Activated CD8-positive, alpha-beta memory T cell treated with anti-CD3 and anti-CD28 coated beads, Interleukin-2, amount 10 ng/mL, durations not matched to agents 7 days and 5 days (primary cell): ENCODE data around the gene TMIGD3. TPM values are rescaled to one million over a fixed set of nuclear protein-coding genes. Genes with fewer than 3 reads are reported as not detected.

Experiments
- ATAC-seq: fragments of 150-1000 bp; cut with Tn5 transposase; one replicate; pipeline ENCODE4 v1.10.0; 2021; ENCODE audit warnings: moderate library complexity
- CTCF ChIA-PET: fragments of 350-600 bp; sonication (Branson Sonifier 250); formaldehyde crosslinking; loops from one replicate; lab custom pipeline; 2021; ENCODE audit warnings: antibody characterized with exemption; lab: Charles Lee
- DNase-seq: peaks from one replicate; pipeline ENCODE4 v3.0.0-alpha.2; 2020
- H3K27ac Mint-ChIP-seq: one replicate; pipeline ENCODE4 v1.8.0; 2021; ENCODE audit warnings: mild to moderate bottlenecking, mixed read lengths
- H3K27me3 Mint-ChIP-seq: one replicate; pipeline ENCODE4 v1.8.0; 2021; ENCODE audit warnings: mixed read lengths
- H3K36me3 Mint-ChIP-seq: one replicate; pipeline ENCODE4 v1.8.0; 2021; ENCODE audit warnings: mild to moderate bottlenecking, mixed read lengths
- H3K4me1 Mint-ChIP-seq: one replicate; pipeline ENCODE4 v1.8.0; 2021; ENCODE audit warnings: mixed read lengths
- H3K4me3 Mint-ChIP-seq: one replicate; pipeline ENCODE4 v1.8.0; 2021; ENCODE audit warnings: mild to moderate bottlenecking, moderate library complexity, mixed read lengths
- H3K9me3 Mint-ChIP-seq: one replicate; pipeline ENCODE4 v1.8.0; 2022; ENCODE audit warnings: low read depth, mixed read lengths
- total RNA-seq, 2 experiments: library from RNA; stranded (reverse); gene quantifications; one replicate each; pipeline ENCODE4 v1.2.3, GENCODE V29; 2021

The TMIGD3 gene
- total RNA-seq, 2 experiments from 2014 or later: 0.23 TPM; not detected in 1

DNA sequence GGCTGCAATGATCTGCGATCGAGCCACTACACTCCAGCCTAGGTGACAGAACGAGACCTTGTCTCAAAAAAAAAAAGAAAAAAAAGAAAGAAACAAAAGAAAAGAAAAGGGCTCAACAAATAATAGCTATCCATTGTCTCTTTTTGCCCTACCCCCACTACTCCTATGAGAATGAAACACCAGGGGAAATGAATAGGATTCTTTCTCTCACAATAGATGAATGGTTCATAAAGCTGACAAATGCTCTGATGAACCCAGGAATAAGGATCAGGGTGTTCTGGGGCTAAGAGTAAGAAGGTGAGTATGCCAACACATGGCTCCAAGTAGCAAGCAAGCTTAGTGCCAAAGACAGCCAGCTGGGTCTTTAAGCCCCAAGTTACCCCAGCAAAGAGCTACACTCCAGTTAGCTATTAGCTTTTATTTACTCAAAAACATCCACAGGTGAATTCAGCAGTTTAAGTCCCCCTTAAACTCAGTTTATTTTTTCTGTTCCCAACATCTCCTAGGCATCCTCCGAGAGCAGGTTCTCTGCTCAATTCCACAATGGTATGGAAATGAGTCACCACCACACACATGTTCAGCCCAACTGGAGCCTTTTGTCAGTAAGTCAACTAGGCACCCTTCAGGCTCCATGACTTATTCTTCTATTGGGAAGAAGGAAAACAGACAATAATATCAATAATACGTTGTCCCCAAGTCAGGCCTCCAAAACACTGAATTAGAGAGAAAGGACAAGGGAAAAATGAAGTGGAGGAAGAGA lies 4.2 kb downstream of the TMIGD3 start:
- peaks cover 32% of the 10 kb centered on the region for H3K36me3 Mint-ChIP-seq
- H3K4me3 Mint-ChIP-seq: no peak overlapping the region
- peaks cover 42% of the 10 kb centered on the region for H3K4me1 Mint-ChIP-seq
- H3K27me3 Mint-ChIP-seq: no peaks in the 10 kb centered on the region
- DNase-seq: no peak
- peaks cover 15% of the 10 kb centered on the region for H3K9me3 Mint-ChIP-seq
- H3K27ac Mint-ChIP-seq: no peak overlapping the region
- CTCF ChIA-PET: interaction anchor here (0.9 to 4.5 kb wide), 6 partner anchors 9 to 270 kb away, joined by 3 to 27 read pairs (median 4); no protein-coding TSS in a partner anchor
- ATAC-seq: no peak

DNA sequence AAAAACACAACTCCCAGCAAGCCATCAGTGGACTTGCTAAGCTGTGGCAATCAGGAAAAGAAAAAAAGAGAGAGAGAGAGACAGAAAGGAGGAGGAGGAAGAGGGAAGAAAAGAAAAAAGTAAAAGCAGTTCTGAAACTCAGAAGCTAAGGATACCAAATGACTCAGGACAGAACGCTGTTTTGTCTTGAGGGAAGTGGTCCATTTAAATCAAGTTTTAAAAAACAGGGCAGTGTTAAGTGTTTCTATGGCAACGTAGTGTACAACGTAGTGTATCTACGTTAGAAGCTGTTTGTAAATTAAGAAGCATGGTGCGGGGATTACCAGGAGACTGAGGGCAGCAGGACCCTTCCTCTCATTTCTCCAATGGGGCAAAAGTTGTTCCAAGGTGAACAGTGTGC lies 5.8 kb downstream of the TMIGD3 start:
- Mint-ChIP-seq H3K27me3 (no peaks in the 10 kb centered on the region), H3K4me1 (peaks cover 30% of the 10 kb centered on the region), H3K36me3 (peaks cover 35% of the 10 kb centered on the region), H3K9me3 (peaks cover 16% of the 10 kb centered on the region), H3K4me3 (no peak overlapping the region), H3K27ac (no peak overlapping the region)
- ATAC-seq (no peak), DNase-seq (no peak)
- CTCF ChIA-PET: interaction anchor here (0.9 to 4.5 kb wide), 5 partner anchors 10 to 272 kb away, joined by 3 to 27 read pairs (median 3); no protein-coding TSS in a partner anchor

DNA sequence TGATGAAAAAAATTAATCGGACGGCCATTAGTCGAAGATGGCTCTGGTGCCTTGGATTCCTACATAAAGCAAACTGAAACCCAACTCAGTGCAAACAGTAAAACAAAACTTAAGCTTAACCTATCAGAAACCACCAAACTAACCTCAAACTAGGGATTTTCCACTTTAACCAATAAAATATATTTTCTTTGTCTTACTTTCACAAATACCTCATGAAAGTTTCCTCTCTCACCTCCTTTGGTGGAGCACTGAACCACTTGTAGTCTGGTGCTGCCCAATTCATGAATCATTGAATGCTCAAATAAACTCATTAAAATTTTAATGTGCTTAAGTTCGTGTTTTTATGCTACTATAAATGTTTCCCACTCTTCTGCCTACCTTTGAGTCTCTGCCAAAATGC lies 7.0 kb downstream of the TMIGD3 start:
- no peak for ATAC-seq
- H3K27ac Mint-ChIP-seq: no peak overlapping the region

DNA sequence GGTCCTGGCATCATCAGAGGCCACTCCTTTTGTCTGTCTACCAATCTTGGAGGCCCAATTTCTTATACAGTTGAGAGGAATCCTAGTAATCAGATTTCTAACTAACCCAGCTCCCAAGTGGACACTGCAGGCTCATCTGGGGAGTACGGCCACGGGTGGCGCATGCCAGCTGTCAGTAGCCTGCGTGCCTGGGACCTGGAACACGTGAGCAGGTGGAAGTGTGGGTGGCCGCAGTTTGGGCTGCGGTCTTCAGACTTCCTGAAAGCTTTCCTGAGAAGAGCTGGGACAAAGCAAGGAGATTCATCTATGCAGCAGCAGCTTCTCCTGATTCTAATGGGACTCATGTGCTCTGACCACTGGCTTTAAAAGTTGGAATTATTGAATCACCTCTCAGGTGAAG lies 12.4 kb downstream of the TMIGD3 start:
- no peak for DNase-seq
- Mint-ChIP-seq H3K4me3 (no peak overlapping the region), H3K9me3 (peaks cover 8% of the 10 kb centered on the region), H3K4me1 (peaks cover 3% of the 10 kb centered on the region), H3K27me3 (peaks cover 6% of the 10 kb centered on the region), H3K27ac (no peak overlapping the region), H3K36me3 (peaks cover 16% of the 10 kb centered on the region)
- CTCF ChIA-PET: no interaction called here
- no peak for ATAC-seq

More for the DNA sequence above, 7.0 kb downstream of the TMIGD3 start:
- CTCF ChIA-PET: interaction anchor here (2.2 to 4.5 kb wide), 3 partner anchors 11 to 20 kb away, joined by 8 to 27 read pairs (median 16); no protein-coding TSS in a partner anchor
- Mint-ChIP-seq H3K4me3 (no peak overlapping the region), H3K36me3 (peaks cover 36% of the 10 kb centered on the region), H3K4me1 (peaks cover 30% of the 10 kb centered on the region), H3K27me3 (peaks cover 1% of the 10 kb centered on the region), H3K9me3 (peaks cover 18% of the 10 kb centered on the region)
- no peak for DNase-seq

DNA sequence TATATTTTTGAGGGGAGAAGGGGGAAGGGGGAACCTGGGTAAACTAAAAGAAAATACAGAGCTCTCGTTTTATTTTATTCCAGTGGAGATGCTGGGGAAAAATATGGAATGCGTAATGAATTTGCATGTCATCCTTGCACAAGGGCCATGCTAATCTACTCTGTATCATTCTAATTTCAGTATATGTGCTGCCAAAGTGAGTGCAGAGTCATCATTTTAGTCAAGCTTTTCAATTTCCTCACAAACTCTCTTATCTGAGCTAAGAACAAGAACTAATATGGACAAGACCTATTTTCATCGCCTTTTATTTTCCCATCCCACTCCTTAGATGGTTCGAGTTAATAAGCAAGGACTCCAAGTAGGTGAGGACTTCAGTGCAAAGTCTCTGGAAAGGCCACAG lies 13.2 kb downstream of the TMIGD3 start:
- H3K36me3 Mint-ChIP-seq: peaks cover 12% of the 10 kb centered on the region
- peaks cover 5% of the 10 kb centered on the region for H3K9me3 Mint-ChIP-seq
- DNase-seq (no peak), ATAC-seq (no peak)
- H3K27ac Mint-ChIP-seq: no peak overlapping the region
- H3K4me1 Mint-ChIP-seq: no peaks in the 10 kb centered on the region
- H3K4me3 Mint-ChIP-seq: no peak overlapping the region
- H3K27me3 Mint-ChIP-seq: peaks cover 6% of the 10 kb centered on the region
- CTCF ChIA-PET: no interaction called here

DNA sequence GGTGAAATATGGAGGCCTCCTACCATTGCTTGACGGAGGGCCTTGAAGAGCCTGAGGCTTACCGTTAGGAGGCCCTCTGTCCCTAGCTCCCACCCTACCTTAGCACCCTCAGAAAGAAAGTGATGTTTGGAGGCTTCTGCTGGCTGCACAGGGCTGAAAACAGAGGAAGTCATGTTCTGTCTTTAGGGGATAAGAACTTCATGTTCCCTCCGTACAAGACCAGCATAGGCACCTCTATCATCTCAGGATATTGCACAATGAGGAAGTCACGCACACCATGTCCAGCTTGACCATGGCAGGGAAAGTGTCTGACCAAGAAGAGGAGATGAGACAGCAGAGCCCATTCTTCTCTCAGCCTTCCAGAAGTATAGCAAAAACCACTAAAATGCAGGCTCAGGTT lies 13.8 kb downstream of the TMIGD3 start:
- no peak for ATAC-seq
- Mint-ChIP-seq H3K4me1 (no peaks in the 10 kb centered on the region), H3K27me3 (peaks cover 6% of the 10 kb centered on the region), H3K36me3 (peaks cover 7% of the 10 kb centered on the region), H3K27ac (no peak overlapping the region), H3K9me3 (peaks cover 5% of the 10 kb centered on the region), H3K4me3 (no peak overlapping the region)
- no peak for DNase-seq
- CTCF ChIA-PET: no interaction called here

DNA sequence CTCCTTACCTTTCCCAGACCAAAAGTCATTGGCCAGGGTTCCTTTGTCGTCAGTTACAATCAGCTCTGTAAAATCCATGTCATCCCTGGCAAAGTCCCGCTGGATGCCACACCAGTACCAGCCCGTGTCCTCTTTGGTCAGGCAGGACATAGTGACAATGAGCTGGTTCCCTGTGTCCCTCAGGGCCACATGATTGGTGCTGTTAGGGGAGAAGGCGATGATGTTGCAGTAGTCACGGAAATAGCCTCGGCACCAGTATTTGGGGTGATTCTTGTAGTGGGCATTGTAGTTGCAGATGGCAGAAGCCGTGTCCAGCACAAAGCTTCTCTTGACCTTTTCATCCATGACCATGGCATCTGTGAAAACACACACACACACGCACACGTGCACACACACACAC lies 14.8 kb downstream of the TMIGD3 start:
- DNase-seq (no peak), ATAC-seq (no peak)
- Mint-ChIP-seq H3K4me1 (no peaks in the 10 kb centered on the region), H3K27ac (no peak overlapping the region), H3K4me3 (no peak overlapping the region), H3K27me3 (peaks cover 7% of the 10 kb centered on the region), H3K36me3 (peaks cover 1% of the 10 kb centered on the region), H3K9me3 (peaks cover 2% of the 10 kb centered on the region)
- CTCF ChIA-PET: interaction anchor here (1.1 kb wide), 1 partner anchor 8 kb away, joined by 3 read pairs; no protein-coding TSS in a partner anchor

DNA sequence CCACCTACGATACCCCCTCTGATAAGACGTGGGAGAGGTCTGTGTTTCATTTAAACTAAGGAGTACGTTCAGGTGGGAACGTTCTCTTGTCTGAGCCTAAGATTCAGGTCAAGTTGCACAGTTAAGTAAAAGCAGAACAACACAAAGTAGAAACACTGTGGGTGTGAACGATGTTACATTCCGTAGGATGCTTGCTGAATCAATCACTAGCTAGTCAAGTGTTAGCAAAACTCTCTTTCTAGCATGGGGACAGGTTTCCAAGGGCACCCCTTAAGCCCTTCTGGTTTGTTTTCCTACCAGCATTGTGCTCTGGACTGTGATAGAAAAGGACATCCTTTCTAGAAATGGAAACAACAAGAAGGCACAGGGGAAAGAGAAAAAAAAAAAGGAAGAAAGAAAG lies 16.3 kb downstream of the TMIGD3 start:
- DNase-seq: no peak

DNA sequence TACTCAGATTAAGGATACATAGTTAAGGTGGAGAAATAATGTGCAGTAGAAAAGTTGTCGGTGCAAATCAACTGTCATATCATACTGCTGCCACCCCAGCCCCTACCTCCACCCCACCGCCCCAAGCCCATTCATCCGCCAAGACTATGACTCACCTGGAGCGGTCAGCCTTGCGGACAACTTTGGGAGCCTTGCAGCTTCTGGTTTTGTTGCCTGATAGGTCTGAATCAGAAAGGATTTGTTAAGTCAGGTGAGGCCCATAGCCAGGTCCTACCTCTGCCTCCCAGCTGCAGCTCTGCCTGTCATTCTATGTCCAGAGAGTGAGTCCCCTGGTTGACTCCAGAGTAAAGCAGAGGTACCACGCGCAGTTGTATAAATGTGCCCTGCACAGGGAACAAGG lies 17.0 kb downstream of the TMIGD3 start:
- CTCF ChIA-PET: no interaction called here

More for the DNA sequence above, 16.3 kb downstream of the TMIGD3 start:
- Mint-ChIP-seq H3K4me1 (no peaks in the 10 kb centered on the region), H3K27me3 (peaks cover 15% of the 10 kb centered on the region), H3K4me3 (no peak overlapping the region), H3K9me3 (peaks cover under 1% of the 10 kb centered on the region), H3K27ac (no peak overlapping the region), H3K36me3 (no peaks in the 10 kb centered on the region)
- no peak for ATAC-seq
- CTCF ChIA-PET: no interaction called here

DNA sequence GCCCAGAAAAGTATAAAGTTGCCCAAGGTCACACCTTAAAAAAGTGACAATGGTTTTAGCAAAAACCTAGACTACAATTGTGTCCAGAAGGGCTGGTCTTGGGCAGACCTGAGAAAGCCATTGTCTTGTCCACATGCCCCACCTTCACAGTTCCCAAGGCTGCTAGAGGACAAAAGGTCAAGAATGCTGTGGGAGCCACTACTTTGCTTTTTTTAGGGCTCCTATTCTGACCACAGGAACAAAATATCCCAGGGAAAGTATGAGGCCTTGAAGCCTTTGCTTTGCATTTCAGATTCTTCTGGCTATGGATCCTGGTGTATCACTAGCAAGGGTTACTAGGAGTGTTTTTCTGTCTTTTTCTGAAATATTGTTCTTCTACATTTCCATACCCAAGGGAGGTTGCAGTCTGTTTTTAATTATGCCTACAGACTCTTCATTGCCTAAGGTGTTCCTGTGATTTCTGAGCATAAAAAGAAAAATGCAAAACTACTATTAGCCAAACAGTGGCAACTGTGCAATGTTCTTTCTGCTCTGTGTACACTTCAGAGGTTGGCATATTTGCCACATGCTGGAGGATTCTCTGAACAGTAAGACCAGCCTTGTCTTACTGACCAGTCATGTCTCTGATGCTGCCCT lies 18.9 kb downstream of the TMIGD3 start:
- Mint-ChIP-seq H3K27ac (no peak overlapping the region), H3K9me3 (no peaks in the 10 kb centered on the region), H3K4me1 (peaks cover 3% of the 10 kb centered on the region), H3K36me3 (no peaks in the 10 kb centered on the region), H3K4me3 (no peak overlapping the region), H3K27me3 (peaks cover 24% of the 10 kb centered on the region)
- ATAC-seq (no peak), DNase-seq (no peak)
- CTCF ChIA-PET: interaction anchor here (1.0 to 1.6 kb wide), 3 partner anchors 24 to 271 kb away, joined by 3 to 8 read pairs (median 3); partner anchors contain the start of gene DDX20

More for the DNA sequence above, 17.0 kb downstream of the TMIGD3 start:
- Mint-ChIP-seq H3K27ac (no peak overlapping the region), H3K4me3 (no peak overlapping the region), H3K36me3 (no peaks in the 10 kb centered on the region), H3K27me3 (peaks cover 14% of the 10 kb centered on the region), H3K9me3 (no peaks in the 10 kb centered on the region), H3K4me1 (peaks cover 3% of the 10 kb centered on the region)
- ATAC-seq: no peak
- no peak for DNase-seq

DNA sequence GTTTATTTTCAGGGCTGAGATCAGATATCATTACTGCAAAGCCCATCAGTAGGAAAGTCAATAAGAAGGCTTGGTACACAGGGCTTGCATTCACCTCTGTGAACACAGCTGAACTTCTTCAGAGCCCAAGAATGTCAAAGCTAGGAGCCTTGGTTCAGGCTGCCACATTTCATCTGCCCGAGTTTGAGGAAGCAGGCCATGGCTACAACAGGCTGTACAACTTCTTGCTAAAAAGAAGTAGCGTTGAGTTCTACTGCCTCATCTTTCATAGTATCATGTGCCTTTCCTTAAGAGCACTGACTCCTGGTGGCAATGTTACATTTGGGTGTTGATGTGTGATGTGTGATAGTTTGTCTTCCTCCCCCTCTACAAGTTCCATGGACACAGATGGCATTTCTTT lies 19.6 kb downstream of the TMIGD3 start:
- Mint-ChIP-seq H3K27me3 (peaks cover 27% of the 10 kb centered on the region), H3K9me3 (no peaks in the 10 kb centered on the region), H3K27ac (no peak overlapping the region), H3K36me3 (no peaks in the 10 kb centered on the region), H3K4me3 (no peak overlapping the region), H3K4me1 (peaks cover 3% of the 10 kb centered on the region)
- DNase-seq: no peak
- CTCF ChIA-PET: interaction anchor here (1.0 to 4.1 kb wide), 2 partner anchors 23 to 271 kb away, joined by 3 to 39 read pairs; partner anchors contain the start of gene DDX20
- ATAC-seq: no peak

DNA sequence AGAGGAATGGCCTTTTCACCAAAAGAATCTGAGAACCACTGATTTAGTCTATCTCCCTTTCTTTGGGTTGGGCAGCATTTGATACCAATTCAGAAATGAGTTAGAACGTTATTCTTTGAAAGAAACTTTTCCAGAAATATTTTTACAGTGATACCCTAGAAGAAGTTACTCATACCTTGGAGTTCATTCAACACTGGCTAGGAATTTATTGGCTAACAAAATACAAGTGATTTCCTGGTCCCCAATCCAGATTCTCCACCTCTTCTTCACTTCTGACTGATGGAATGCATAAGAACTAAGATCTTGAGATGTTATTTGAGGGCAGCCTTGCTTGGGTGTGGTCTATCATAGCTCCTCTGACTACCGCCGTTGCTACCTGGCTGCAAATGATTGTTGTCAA lies 20.3 kb downstream of the TMIGD3 start:
- DNase-seq: no peak
- no peak for ATAC-seq
- Mint-ChIP-seq H3K27ac (no peak overlapping the region), H3K4me1 (peaks cover 6% of the 10 kb centered on the region), H3K9me3 (no peaks in the 10 kb centered on the region), H3K27me3 (peaks cover 34% of the 10 kb centered on the region), H3K4me3 (no peak overlapping the region), H3K36me3 (peaks cover 1% of the 10 kb centered on the region)
- CTCF ChIA-PET: interaction anchor here (1.0 to 4.1 kb wide), 3 partner anchors 15 to 272 kb away, joined by 3 to 39 read pairs (median 16); partner anchors contain the start of gene DDX20

DNA sequence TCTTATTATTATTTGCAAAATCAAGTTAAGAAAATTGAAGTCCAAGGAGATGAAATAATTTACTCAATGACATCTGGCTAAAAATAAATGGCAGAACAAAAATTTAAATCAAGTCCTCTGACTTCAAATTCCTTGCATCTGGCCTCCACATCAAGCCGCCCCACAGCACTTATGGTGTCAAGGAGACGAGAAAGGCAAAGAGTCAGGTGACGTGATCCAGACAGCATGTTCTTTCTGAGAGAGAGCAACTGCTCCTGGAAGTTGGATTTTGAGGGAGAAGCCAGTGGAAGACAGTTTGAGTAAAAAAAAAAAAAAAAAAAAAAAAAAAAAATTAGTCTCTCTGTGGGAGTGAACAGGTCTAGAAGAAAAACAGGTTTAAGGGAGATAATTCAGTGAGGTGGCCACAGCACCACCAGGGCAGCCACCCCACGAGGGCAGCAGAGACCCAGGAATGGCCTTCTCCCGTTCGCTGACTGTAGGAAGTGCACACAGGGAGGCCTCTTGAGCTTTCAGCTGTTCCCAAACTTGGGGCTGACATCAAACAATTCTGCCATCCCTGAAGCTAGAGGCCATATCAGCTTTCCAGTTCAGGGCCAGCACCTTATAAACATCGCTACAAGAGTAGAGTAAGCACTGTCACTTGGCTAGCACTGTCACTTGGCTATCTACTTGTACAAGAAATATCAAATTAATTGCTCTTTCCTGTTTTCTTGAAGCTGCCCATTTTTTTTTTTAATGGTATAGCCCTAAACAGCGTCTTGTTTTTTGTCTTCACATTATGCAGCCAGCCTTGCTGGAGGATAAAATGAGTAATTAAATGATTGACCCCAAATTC lies 21.8 kb downstream of the TMIGD3 start:
- Mint-ChIP-seq H3K36me3 (peaks cover 5% of the 10 kb centered on the region), H3K27ac (no peak overlapping the region), H3K4me3 (no peak overlapping the region), H3K4me1 (peaks cover 21% of the 10 kb centered on the region), H3K9me3 (no peaks in the 10 kb centered on the region), H3K27me3 (peaks cover 35% of the 10 kb centered on the region)
- peak; percentile 74 for ATAC-seq
- DNase-seq: peak; percentile 73
- CTCF ChIA-PET: interaction anchor here (0.6 to 4.1 kb wide), 18 partner anchors 7 to 290 kb away, joined by 3 to 39 read pairs (median 4); no protein-coding TSS in a partner anchor
